NCI-H345 (cell line): Measurements from ENCODE around the gene QSOX1.

Experiments
- DNase-seq: peaks from one replicate; lab custom pipeline; 2025; lab: John Stamatoyannopoulos, UW

The QSOX1 gene

GRCh38 chr1:180145446-180145845 is 9.2 kb upstream of the QSOX1 start:
- no peak for DNase-seq

- DNase-seq, result no peak
Measured at GRCh38 chr1:180150982-180151381, 3.7 kb upstream of the QSOX1 start.

DNA sequence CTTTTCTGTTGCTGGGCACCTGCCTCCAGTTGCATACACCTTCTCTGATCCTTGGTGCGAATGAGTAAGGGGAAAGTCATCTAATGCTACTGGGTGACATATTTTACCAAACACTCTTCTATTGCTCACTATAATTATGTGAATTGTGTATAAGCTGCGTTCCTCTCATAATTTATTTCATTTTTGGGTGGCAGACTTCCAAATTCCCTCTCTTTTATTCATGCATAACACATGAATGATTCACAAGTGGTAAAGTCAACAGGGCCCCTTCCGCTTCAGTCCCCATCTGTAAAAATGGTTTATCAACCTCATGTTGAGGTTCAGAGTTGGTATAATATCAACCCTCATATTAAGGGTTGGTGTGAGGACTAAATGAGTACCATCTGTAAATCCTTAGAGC is 3.2 kb upstream of the QSOX1 start:
- DNase-seq, result peak; percentile 20

DNA sequence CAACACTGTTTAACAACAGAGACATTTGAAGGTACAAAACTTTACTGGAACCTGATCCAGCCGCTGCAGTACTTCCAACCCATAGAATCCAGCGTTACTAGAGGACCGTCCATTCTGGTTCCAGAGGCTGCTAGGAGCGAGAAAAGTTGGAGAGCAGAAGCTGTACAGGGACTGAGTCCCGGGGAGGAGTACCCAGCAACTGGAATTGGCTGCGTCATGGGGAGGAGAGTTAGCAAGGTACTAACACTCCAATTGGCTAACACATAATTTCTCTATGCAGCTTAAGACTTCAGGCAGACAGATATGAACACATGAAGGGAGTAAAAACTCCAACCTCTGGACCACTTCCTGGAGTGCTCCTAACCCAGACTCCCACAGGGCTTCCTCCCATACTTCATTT is 2.1 kb upstream of the QSOX1 start:
- DNase-seq, result no peak

DNA sequence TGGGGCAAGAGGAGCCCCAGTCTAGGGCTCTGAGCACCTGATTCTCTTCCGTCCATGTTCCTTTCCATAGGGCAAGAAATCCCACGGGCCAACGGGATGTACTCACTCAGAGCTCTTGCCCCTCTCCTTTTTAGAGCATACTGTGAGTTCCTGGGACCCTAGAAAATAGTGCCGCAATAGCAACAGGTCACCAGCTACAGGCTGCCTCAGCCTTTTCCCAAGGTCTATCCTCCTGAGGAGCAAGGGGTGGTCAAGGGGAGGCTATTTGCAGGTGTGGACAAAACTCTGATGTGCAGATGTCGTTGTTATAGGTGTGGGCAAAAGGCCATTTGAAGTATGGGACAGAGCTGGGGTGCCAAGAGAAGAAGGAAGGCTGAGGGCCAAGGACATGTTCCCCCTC is 1.6 kb upstream of the QSOX1 start:
- DNase-seq, result no peak

DNA sequence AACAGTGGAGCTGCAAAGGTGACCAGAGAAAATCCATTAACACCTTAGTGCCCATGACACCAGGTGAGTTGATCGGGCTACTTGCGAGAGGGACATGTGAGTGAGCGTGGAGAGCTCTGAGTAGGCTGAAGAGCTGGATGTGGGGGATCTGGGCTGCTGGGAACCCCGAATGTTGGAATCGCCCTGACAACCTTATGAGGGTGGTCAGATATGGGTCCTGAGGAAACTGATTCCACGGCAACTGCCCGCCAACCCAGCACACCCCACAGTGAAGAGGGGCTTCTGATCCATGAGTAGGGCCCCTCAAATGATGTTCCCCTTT is 705 bp upstream of the QSOX1 start:
- DNase-seq, result no peak

DNA sequence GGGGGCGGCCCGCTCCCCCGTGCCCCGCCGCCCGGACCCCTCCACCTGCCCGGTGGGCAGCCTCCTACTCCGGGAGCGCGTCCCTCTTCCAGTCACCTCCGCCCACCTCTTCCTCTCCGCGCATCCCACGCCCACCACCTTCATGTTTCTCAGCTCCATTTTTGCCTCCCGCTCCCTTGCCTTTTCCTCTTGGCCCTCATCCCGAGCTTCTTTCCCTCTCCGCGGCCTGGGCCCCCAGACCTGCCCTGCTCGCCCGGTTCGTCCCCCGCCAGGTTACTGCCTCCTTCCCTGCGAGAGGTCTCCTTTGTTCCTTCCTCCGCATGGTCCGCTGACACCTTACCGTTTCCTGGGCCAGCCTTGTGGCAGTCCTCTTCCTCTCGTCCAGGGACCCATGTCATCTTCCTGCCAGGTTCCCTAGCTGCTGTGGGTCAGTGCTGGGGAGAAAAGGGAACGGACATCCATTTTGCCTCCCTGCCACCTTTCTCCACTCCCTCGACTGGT is 563 bp downstream of the QSOX1 start:
- peak; percentile 30 for DNase-seq

GRCh38 chr1:180156201-180156600 is 1.5 kb downstream of the QSOX1 start:
- no peak for DNase-seq

DNA sequence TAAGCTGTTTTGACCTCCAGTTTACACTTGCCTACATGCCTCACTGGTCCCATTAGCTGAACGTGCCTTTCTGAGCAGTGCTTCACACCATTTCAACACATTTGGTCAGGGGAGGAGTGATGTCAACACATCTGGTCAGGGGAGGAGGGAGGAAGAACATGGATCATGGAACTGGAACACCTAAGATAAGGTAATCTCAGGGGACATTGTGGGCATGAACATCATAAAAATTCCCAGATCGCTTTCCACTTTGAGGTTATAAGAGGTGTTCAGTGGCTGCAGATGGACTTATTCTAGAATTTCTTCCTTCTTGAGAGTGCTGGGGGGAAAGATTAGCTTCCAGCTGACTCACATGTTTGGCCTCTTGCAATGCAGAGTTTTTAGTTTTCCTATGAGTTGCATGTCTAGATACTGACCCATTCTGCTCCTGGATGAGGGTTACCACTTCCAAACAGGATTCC is 2.0 kb downstream of the QSOX1 start:
- DNase-seq, result no peak

GRCh38 chr1:180157108-180157507 is 2.4 kb downstream of the QSOX1 start:
- DNase-seq, result peak; percentile 39

DNA sequence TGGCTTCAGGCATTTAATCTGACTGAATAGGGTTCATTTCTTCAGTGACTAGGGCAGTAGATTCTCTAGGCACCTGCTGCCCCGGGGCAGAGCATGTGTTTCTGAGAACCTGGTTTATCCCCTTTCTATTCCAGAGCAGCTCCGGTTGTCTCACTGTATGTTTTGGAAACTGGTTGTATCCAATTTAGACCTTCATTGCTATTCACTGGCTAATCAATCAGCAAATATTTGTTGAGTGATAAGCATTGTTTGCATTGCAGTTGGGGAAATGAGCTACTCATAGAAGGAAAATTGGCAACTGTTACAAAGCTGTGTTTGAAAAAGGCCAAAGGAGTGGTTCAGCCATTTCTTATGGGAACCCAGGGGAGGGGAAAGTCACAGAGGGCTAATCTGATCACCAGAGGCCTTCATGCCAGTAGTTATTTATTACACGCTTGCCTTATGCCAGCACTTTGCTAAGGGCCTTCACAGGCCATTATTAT is 2.9 kb downstream of the QSOX1 start:
- peak; percentile 88 for DNase-seq

DNA sequence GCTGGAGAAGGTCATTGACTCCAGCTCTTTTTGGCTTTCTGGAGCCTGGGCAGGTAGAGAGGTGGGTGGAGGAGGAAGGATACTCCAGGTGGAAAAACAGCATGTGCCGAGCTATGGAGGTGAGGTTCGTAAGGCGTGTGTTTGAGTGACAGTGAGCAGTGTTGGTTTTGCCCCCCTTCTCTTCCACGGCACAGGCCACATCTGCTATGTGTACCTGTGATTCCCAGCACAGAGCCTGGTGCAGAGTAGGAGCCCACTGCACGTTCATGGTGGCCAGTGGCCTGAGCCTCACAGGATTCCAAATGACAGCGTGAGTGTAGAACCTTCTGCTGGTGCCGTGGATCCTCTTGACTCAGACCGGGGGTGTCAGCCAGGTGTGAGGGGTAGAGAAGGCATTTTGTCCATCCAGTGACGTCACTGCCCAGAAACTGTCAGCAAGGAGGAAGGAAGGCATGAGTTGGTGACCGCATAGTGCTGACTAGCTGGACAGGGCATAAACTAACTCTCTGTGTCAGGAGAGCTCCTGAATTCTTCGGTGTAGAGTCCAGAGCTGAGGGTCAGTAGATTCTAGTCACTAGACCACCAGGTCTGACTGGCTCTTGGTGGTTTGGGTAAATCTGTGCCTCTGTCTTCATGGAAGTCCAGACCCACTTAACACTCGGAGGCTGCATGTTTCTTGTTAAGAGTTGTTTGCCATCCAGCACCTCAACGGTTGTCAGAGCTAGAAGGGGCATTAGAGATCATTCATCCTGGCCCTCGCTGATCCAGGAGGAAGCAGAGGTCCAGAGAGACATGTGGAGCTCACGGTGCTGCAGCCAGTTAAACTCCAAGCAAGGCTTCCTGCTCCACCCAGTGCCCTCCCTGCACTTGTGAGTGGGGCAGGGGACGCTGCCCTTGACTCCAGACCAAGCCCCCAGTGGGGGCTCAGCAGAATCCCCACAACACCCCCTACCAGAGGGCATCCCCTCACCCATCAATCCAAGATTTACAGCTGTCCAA is 3.8 kb downstream of the QSOX1 start:
- DNase-seq, result peak; percentile 54

DNA sequence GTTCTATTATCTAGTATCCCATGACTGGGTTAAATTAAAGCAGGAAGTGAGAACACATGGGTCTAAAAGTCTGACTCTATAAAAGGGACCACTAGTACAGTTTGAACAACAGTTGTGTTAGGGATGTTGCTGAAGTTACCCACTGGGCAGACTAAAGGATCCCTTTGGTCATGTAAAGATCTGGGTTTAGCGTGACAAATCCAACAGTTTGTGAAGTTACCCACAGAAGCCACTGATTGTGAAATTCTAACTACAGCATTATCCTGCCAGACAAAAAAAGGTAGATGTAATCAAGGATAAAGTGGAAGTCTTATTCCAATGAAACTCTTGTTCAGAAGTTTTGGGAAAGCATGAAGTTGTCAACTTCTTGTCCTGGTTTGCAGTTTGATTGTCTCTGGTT is 5.7 kb downstream of the QSOX1 start:
- no peak for DNase-seq

GRCh38 chr1:180163041-180163440 is 8.4 kb downstream of the QSOX1 start:
- DNase-seq, result no peak

DNA sequence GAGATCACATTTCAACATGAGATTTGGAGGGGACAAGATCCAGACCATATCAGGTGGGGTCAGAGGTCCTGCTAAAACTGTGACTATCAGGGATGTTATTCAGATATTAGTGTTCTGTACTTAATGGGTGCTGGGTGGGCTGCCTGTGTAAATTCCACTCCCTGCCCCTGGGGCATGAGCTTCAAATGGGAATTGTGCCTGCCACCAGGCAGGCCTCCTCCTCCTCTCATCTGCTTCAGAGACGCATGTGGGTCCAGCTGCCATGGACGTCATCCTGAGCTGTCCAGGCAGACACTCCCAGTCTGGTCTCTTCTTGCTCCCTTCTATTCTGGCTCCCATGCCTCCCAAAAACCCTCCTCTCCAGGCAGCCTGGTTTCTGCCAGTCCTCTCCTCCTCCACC is 10.4 kb downstream of the QSOX1 start:
- DNase-seq, result no peak

- DNase-seq, result no peak
Measured at GRCh38 chr1:180165509-180166435, 11.1 kb downstream of the QSOX1 start.

DNA sequence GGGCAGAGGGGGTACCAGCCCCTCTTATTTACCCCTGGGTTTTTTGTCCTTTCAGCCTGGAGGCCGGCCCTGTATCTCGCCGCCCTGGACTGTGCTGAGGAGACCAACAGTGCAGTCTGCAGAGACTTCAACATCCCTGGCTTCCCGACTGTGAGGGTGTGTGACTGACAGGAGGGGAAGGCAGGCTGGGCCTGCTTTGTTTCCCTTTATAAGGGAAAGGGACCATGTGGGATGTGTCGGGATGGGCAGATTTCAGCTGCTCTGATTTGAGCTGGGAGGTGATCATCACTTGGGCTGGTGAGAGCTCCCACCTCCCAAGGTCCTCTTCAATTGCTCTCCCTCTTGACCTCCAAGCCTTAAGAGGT is 11.7 kb downstream of the QSOX1 start:
- DNase-seq, result no peak

DNA sequence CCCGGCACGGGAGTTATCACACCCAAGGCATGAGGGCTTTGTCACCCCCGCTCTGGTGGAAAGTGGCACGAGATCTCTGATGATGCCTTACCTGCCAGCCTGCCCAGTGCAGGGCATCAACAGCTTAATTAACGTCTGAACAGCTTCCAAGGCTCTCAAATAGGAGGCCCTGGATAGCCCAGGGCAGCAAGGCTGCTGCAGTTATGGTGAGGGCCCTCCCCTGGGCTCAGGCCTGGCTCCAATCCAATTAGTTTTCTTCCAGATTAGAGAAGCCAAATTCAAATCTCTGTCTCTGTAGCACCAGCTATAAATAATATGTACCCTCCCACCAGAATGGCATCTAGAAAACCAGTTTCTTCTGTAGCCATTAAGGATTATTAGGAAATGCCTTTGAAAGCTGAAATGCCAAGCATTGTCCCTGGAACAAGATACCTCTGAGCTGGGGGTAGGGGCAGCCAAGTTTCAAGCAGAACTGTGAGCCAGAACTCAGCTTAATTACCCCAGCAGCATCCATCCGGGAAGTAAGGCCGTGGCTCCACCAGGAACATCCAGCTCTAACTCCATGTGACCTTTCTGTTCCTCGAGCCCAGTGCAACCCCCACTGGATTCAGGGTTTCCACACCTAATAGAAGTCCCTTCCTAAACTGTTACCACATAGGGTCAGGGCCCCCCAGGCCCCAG is 12.5 kb downstream of the QSOX1 start:
- no peak for DNase-seq

GRCh38 chr1:180167721-180168467 is 13.2 kb downstream of the QSOX1 start:
- DNase-seq, result no peak

- peak; percentile 59 for DNase-seq
Measured at GRCh38 chr1:180168786-180169639, 14.3 kb downstream of the QSOX1 start.
